OCI-LY7 (cell line): ENCODE results near the gene SAP30L. TPM values are rescaled to one million over a fixed set of nuclear protein-coding genes. Genes with fewer than 3 reads are reported as not detected.

Source experiments
- BruUV-seq: library from RNA; stranded (reverse); fragments of 400-500 nt; replicated peaks from 2 replicates; lab custom pipeline; 2021; lab: Mats Ljungman, UMichigan
- CTCF ChIA-PET: fragments of 300-600 bp; sonication (Branson Sonifier 250); formaldehyde crosslinking; loops from one replicate; lab custom pipeline; 2022; ENCODE audit warnings: antibody characterized with exemption; ENCODE audit not compliant: unreplicated experiment; lab: Charles Lee
- POLR2A ChIA-PET: fragments of 300-600 bp; sonication (Branson Sonifier 250); formaldehyde crosslinking; loops from one replicate; lab custom pipeline; 2022; ENCODE audit warnings: antibody characterized with exemption; lab: Charles Lee
- DNase-seq: peaks from one replicate; pipeline ENCODE4 v3.0.0-alpha.2; 2015; ENCODE audit warnings: low spot score
- H2AFZ ChIP-seq: fragments of 200-600 bp; sonication (generic), shearing (Covaris generic); 2 replicates; pipeline ENCODE4 v1.6.1; 2014; ENCODE audit warnings: mild to moderate bottlenecking, antibody characterized with exemption, low read length, moderate library complexity
- H3K27ac ChIP-seq: fragments of 200-600 bp; sonication (generic); 2 replicates; pipeline ENCODE4 v1.5.1; 2014; ENCODE audit warnings: mixed run types, low read depth, mild to moderate bottlenecking, moderate library complexity, low read length, inconsistent platforms; ENCODE audit not compliant: poor library complexity, severe bottlenecking
- H3K36me3 ChIP-seq: fragments of 200-600 bp; sonication (generic); 2 replicates; pipeline ENCODE4 v1.6.1; 2014; ENCODE audit warnings: mild to moderate bottlenecking, antibody characterized with exemption, low read length, moderate library complexity, mixed read lengths; ENCODE audit not compliant: insufficient read depth
- H3K4me1 ChIP-seq: fragments of 200-600 bp; sonication (generic); 2 replicates; pipeline ENCODE4 v1.5.1; 2014; ENCODE audit warnings: mild to moderate bottlenecking, low read length; ENCODE audit not compliant: insufficient read depth, poor library complexity, severe bottlenecking
- H3K4me2 ChIP-seq: fragments of 200-600 bp; sonication (generic); 2 replicates; pipeline ENCODE4 v1.6.1; 2014; ENCODE audit warnings: mild to moderate bottlenecking, low read length
- H3K4me3 ChIP-seq: fragments of 200-600 bp; sonication (generic); 2 replicates; pipeline ENCODE4 v1.5.1; 2014; ENCODE audit warnings: mild to moderate bottlenecking, low read depth, low read length; ENCODE audit not compliant: poor library complexity, severe bottlenecking
- H3K79me2 ChIP-seq: fragments of 200-600 bp; sonication (generic); 2 replicates; pipeline ENCODE4 v1.6.1; 2016; ENCODE audit warnings: low read depth, mild to moderate bottlenecking, low read length, moderate library complexity, mixed read lengths; ENCODE audit not compliant: insufficient read depth
- H3K9me2 ChIP-seq: fragments of 200-600 bp; sonication (generic); 2 replicates; pipeline ENCODE4 v1.6.1; 2016; ENCODE audit warnings: mild to moderate bottlenecking, low read length, mixed read lengths; ENCODE audit not compliant: insufficient read depth
- H3K9me3 ChIP-seq: fragments of 200-600 bp; sonication (generic); 2 replicates; pipeline ENCODE4 v1.6.1; 2014; ENCODE audit warnings: mild to moderate bottlenecking, mixed run types, low read length, mixed read lengths
- H4K20me1 ChIP-seq: fragments of 200-600 bp; sonication (generic); 2 replicates; pipeline ENCODE4 v1.6.1; 2014; ENCODE audit warnings: mild to moderate bottlenecking, antibody characterized with exemption, low read length, moderate library complexity, mixed read lengths; ENCODE audit not compliant: insufficient read depth
- EZH2phosphoT487 ChIP-seq: fragments of 200-600 bp; sonication (generic); IDR thresholded peaks from 2 replicates; pipeline ENCODE4 v1.6.1; 2018; ENCODE audit warnings: low read depth, borderline replicate concordance, mild to moderate bottlenecking, mixed run types, antibody characterized with exemption, low read length, moderate library complexity, mixed read lengths
- intact Hi-C: fragments of 100-400 bp; cut with micrococcal nuclease; formaldehyde crosslinking; loops from one replicate; pipeline ENCODE4 v1.10.0; 2022; ENCODE audit not compliant: unreplicated experiment
- total RNA-seq, 2 experiments: library from RNA; depleted of rRNA in 1 of 2; stranded (reverse); fragments of >200 nt in 1 of 2; shearing (Covaris generic) in 1 of 2; gene quantifications; 2 replicates each; pipeline ENCODE4 v1.2.3, GENCODE V29; 2014 to 2022
- TF ChIP-seq, protein P1 (sequence below): fragments of 200-600 bp; sonication (generic); conservative IDR thresholded peaks from 2 replicates; pipeline ENCODE4 v1.5.1; 2014; ENCODE audit warnings: mild to moderate bottlenecking, antibody characterized with exemption, low read length, moderate library complexity, mixed read lengths

Gene SAP30L
- total RNA-seq, 2 experiments from 2014 or later, result 37.5 to 38.7 TPM

DNA sequence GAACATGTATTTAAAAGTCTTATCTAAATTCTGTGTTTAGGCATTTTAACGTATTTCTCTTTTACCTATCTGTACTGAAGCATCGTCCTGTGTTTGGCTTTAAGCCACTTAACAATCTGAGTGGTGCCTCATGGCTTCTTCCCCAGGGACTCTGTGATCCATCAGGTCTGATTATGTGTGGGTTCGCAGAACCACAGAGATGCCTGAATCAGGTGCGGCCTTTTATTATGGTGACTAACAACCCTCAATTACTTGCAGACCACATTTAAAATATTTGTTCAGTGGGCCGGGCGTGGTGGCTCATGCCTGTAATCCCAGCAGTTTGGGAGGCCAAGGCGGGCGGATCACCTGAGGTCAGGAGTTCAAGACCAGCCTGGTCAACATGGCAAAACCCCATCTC, 39.6 kb upstream of the SAP30L start:
- no peaks in the 10 kb centered on the region for H3K9me2 ChIP-seq
- BruUV-seq, result no TSS peak
- H2AFZ ChIP-seq, result no peak overlapping the region
- CTCF ChIA-PET, result no interaction called here
- POLR2A ChIA-PET, result interaction anchor here (1.3 kb wide), 1 partner anchor 11 kb away, joined by 6 read pairs; no protein-coding TSS in a partner anchor
- no peak for DNase-seq
- no peak for TF ChIP-seq EZH2phosphoT487
- TF ChIP-seq, protein P1, sequence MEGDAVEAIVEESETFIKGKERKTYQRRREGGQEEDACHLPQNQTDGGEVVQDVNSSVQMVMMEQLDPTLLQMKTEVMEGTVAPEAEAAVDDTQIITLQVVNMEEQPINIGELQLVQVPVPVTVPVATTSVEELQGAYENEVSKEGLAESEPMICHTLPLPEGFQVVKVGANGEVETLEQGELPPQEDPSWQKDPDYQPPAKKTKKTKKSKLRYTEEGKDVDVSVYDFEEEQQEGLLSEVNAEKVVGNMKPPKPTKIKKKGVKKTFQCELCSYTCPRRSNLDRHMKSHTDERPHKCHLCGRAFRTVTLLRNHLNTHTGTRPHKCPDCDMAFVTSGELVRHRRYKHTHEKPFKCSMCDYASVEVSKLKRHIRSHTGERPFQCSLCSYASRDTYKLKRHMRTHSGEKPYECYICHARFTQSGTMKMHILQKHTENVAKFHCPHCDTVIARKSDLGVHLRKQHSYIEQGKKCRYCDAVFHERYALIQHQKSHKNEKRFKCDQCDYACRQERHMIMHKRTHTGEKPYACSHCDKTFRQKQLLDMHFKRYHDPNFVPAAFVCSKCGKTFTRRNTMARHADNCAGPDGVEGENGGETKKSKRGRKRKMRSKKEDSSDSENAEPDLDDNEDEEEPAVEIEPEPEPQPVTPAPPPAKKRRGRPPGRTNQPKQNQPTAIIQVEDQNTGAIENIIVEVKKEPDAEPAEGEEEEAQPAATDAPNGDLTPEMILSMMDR, result no peak
- no peak overlapping the region for H3K4me3 ChIP-seq
- H3K79me2 ChIP-seq, result no peaks in the 10 kb centered on the region
- H3K27ac ChIP-seq, result no peak overlapping the region
- no peaks in the 10 kb centered on the region for H3K4me1 ChIP-seq
- H3K36me3 ChIP-seq, result no peaks in the 10 kb centered on the region
- intact Hi-C loops, result loop anchor here (5.0 kb wide), 1 partner anchor 214 kb away; the partner anchor contains the start of gene GALNT10
- H3K9me3 ChIP-seq, result no peaks in the 10 kb centered on the region
- H3K4me2 ChIP-seq, result no peak overlapping the region
- no peaks in the 10 kb centered on the region for H4K20me1 ChIP-seq

DNA sequence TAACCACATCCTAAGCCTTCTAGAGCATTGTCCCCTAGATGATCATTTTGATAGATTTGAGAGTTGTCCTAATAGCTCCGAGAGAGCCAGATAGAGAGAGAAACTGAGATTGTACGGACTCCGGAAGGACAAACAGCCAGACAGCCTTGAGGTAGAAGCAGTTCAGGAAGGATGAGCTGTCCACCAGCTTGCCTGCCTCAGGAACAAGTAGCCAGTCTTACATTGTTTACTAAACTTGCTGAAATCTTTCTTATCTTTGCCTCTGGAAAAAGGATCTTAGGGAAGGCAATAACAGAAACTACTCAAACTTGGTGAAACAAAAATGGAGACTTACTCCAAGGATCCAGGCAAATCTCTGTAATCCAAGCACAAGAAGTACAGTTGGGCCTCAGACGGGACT, 39.0 kb upstream of the SAP30L start:
- H3K4me3 ChIP-seq, result no peak overlapping the region
- ChIA-PET POLR2A (interaction anchor here (1.3 kb wide), 1 partner anchor 10 kb away, joined by 6 read pairs; no protein-coding TSS in a partner anchor), CTCF (no interaction called here)
- no TSS peak for BruUV-seq
- no peaks in the 10 kb centered on the region for H3K36me3 ChIP-seq
- no peaks in the 10 kb centered on the region for H4K20me1 ChIP-seq
- intact Hi-C loops, result loop anchor here (5.0 kb wide), 1 partner anchor 215 kb away; the partner anchor contains the start of gene GALNT10
- H3K27ac ChIP-seq, result no peak overlapping the region
- no peak overlapping the region for H3K4me2 ChIP-seq
- H3K9me2 ChIP-seq, result no peaks in the 10 kb centered on the region
- TF ChIP-seq, protein P1, result no peak
- no peak for TF ChIP-seq EZH2phosphoT487
- no peaks in the 10 kb centered on the region for H3K4me1 ChIP-seq
- no peak overlapping the region for H2AFZ ChIP-seq
- H3K79me2 ChIP-seq, result no peaks in the 10 kb centered on the region
- no peaks in the 10 kb centered on the region for H3K9me3 ChIP-seq
- no peak for DNase-seq

GRCh38 chr5:154408811-154409210, 37.0 kb upstream of the SAP30L start:
- ChIA-PET POLR2A (interaction anchor here (0.6 to 0.9 kb wide), 3 partner anchors 318 to 449 kb away, joined by 3 to 4 read pairs (median 3); no protein-coding TSS in a partner anchor), CTCF (no interaction called here)
- TF ChIP-seq, protein P1, result no peak
- TF ChIP-seq EZH2phosphoT487, result no peak
- intact Hi-C loops, result loop anchor here (5.0 kb wide), 1 partner anchor 217 kb away; the partner anchor contains the start of gene GALNT10
- Histone ChIP-seq H3K36me3 (no peaks in the 10 kb centered on the region), H2AFZ (no peak overlapping the region), H3K27ac (no peak overlapping the region), H4K20me1 (no peaks in the 10 kb centered on the region), H3K79me2 (no peaks in the 10 kb centered on the region), H3K9me2 (no peaks in the 10 kb centered on the region), H3K4me2 (no peak overlapping the region), H3K9me3 (no peaks in the 10 kb centered on the region), H3K4me1 (no peaks in the 10 kb centered on the region), H3K4me3 (no peak overlapping the region)
- DNase-seq, result no peak
- no TSS peak for BruUV-seq
